ENCODE data around the gene C9orf85. TPM values are rescaled to one million over a fixed set of nuclear protein-coding genes. Genes with fewer than 3 reads are reported as not detected.

C9orf85 gene
- total and polyA plus RNA-seq, 2 of the 8 experiments (the other 6 are each of a cell fraction or from before 2014, with no cell fraction given): 6.3 to 14.5 TPM

- Histone ChIP-seq H2BK120ac (replicated peaks; ENCODE audit: low read depth, low read length) (no peak overlapping the region), H4K8ac (ENCODE audit: extremely low read depth, insufficient read depth, low read length) (no peak overlapping the region), H4K20me1 (replicated peaks in 1 of 2; ENCODE audit: control insufficient read depth in 1 of 2, insufficient read depth in 2 of 2, low read length in 2 of 2) (no peaks in the 10 kb centered on the region), H3K4me3 (ENCODE audit: extremely low read depth in 1 of 4, insufficient read depth in 2 of 4, low read depth in 3 of 4, low read length in 4 of 4) (no peak overlapping the region), H3K36me3 (ENCODE audit: control insufficient read depth in 2 of 4, insufficient read depth in 4 of 4, low read length in 3 of 4) (peaks cover 0 to 3% (median 0%) of the 10 kb centered on the region in 4 experiments; a peak in 2 of 8 replicates), H2BK20ac (ENCODE audit: low read length) (no peak overlapping the region), H4K91ac (replicated peaks; ENCODE audit: insufficient read length, low read length) (no peak overlapping the region), H3K79me2 (ENCODE audit: control insufficient read depth in 1 of 2, insufficient read depth in 2 of 2, low read length in 2 of 2) (peaks cover 0 to 6% of the 10 kb centered on the region in 2 experiments; a peak in 2 of 4 replicates), H4K5ac (ENCODE audit: insufficient read length, low read depth, low read length) (no peak overlapping the region), H3K14ac (ENCODE audit: insufficient read length) (no peak overlapping the region), H2AFZ (ENCODE audit: low read length) (no peak overlapping the region), H3K4me2 (ENCODE audit: insufficient read depth in 1 of 2, low read depth in 2 of 2, low read length in 2 of 2) (no peak overlapping the region), H3K27ac (ENCODE audit: low read depth, low read length) (no peak overlapping the region), H3K79me1 (ENCODE audit: low read depth, low read length) (no peaks in the 10 kb centered on the region), H3K27me3 (replicated peaks in 1 of 4; ENCODE audit: control insufficient read depth in 3 of 4, extremely low read depth in 1 of 4, insufficient read depth in 3 of 4, low read length in 3 of 4) (no peaks in the 10 kb centered on the region), H2BK15ac (ENCODE audit: low read length) (no peak overlapping the region), H3K23me2 (ENCODE audit: low read depth, low read length) (no peaks in the 10 kb centered on the region), H3K56ac (replicated peaks; ENCODE audit: insufficient read length, low read depth, low read length) (no peak overlapping the region), H3K23ac (ENCODE audit: insufficient read length) (no peak overlapping the region), H2BK5ac (ENCODE audit: low read depth, low read length) (no peak overlapping the region), H3K4me1 (replicated peaks in 1 of 4; ENCODE audit: control insufficient read depth in 3 of 4, insufficient read depth in 4 of 4, low read length in 3 of 4) (no peaks in the 10 kb centered on the region), H2AK5ac (ENCODE audit: low read depth, low read length) (no peak overlapping the region), H3K9me3 (ENCODE audit: insufficient read depth in 2 of 2, low read depth in 1 of 2, low read length in 1 of 2) (no peaks in the 10 kb centered on the region), H3K9ac (replicated peaks in 1 of 4; ENCODE audit: extremely low read depth in 1 of 4, low read depth in 3 of 4, low read length in 3 of 4) (no peak overlapping the region), H2BK12ac (ENCODE audit: low read depth, low read length) (no peak overlapping the region), H3K18ac (ENCODE audit: extremely low read depth, low read length) (no peak overlapping the region), H3K4ac (replicated peaks; ENCODE audit: insufficient read length, low read depth, low read length) (no peak overlapping the region)
- DNase-seq (ENCODE audit: low read depth in 1 of 2, low spot score in 2 of 2) (no peak), FAIRE-seq (no peak)
- no peak for TF ChIP-seq BCL11A (IDR thresholded peaks at IDR 0.05; ENCODE audit: low read depth in 2 of 2, low read length in 2 of 2)
- TF ChIP-seq SIRT6 (IDR thresholded peaks at IDR 0.05; ENCODE audit: low read length): no peak
- TF ChIP-seq EZH2 (IDR thresholded peaks at IDR 0.05; ENCODE audit: low read depth, low read length, severe bottlenecking): no peak
- no peak for TF ChIP-seq TAF7 (optimal IDR thresholded peaks at IDR 0.05; ENCODE audit: borderline replicate concordance, low read depth, low read length)
- TF ChIP-seq PHF8 (conservative IDR thresholded peaks at IDR 0.05; ENCODE audit: low read depth, low read length): no peak
- TF ChIP-seq CTCF (IDR thresholded peaks at IDR 0.05; ENCODE audit: control extremely low read depth in 1 of 3, insufficient read depth in 1 of 3, low read depth in 1 of 3, low read length in 3 of 3): peak in 2 of 3 experiments; percentile 4 to 21; a peak in 2 of 4 replicates
- peak in 1 of 2 experiments; percentile 45; a peak in 3 of 4 replicates for TF ChIP-seq RAD21 (IDR thresholded peaks at IDR 0.05 in 1 of 2, conservative IDR thresholded peaks at IDR 0.05 in 1 of 2; ENCODE audit: low read depth in 2 of 2, low read length in 2 of 2)
- TF ChIP-seq ATF2 (IDR thresholded peaks at IDR 0.05; ENCODE audit: low read length): no peak
- POLR2A ChIA-PET (ENCODE audit: partially characterized antibody): interaction anchor here (0.6 to 2.3 kb wide), 5 partner anchors 22 to 209 kb away, joined by 3 to 4 read pairs (median 3); partner anchors contain the start of genes ABHD17B and C9orf85
- CTCF ChIA-PET (ENCODE audit: partially characterized antibody): interaction anchor here (0.7 to 2.5 kb wide), 7 partner anchors 10 to 169 kb away, joined by 3 to 6 read pairs (median 4); no protein-coding TSS in a partner anchor
These were observed 64.4 kb downstream of the C9orf85 start for GRCh38 chr9:71975833-71976232.
